ENCODE results near the gene LEFTY1.
"Not testable (repeated sequence)": the region's sequence is repeated elsewhere in the genome, so short reads cannot be mapped to it uniquely, and the experiment has no call there.

LEFTY1 gene, protein sequence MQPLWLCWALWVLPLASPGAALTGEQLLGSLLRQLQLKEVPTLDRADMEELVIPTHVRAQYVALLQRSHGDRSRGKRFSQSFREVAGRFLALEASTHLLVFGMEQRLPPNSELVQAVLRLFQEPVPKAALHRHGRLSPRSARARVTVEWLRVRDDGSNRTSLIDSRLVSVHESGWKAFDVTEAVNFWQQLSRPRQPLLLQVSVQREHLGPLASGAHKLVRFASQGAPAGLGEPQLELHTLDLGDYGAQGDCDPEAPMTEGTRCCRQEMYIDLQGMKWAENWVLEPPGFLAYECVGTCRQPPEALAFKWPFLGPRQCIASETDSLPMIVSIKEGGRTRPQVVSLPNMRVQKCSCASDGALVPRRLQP

DNA sequence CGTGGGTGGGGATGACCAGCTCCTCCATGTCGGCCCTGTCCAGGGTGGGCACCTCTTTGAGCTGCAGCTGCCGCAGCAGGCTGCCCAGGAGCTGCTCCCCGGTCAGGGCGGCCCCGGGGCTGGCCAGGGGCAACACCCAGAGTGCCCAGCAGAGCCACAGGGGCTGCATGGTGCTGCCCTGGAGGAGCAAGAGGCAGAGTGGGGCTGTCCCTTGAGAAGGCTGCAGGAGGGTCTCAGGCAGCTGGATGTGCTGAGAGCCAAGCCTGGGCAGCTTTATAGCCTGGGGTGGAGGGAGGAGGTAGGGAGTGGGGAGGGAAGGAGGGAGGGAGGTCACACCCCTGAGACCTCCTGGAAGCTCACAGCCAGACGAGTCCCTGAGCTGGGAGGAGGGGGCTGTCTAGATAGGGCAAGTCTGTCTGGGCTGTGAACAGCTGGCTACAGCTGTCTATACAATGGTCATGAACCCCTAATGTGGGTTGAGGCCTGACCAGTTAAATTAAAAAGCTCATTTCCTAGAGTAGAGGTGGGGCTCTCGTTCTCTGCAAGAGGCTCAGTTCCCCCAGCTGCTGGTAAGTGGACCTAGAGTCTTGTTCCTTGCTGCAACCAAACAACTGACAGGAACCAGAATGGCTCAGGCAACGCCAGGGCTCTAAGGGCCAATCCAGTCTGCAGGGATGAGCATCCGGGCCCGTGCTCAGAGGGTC is at the start of gene LEFTY1:
TSS of gene LEFTY1 (minus strand) at position 249 of the 704 bp plus-strand sequence. CDS start at position 169, 80 bp downstream.
- no peak within 1 kb of the TSS for H3K4me3 ChIP-seq (ENCODE audit: low read depth, low read length)
- TF ChIP-seq, protein P1, sequence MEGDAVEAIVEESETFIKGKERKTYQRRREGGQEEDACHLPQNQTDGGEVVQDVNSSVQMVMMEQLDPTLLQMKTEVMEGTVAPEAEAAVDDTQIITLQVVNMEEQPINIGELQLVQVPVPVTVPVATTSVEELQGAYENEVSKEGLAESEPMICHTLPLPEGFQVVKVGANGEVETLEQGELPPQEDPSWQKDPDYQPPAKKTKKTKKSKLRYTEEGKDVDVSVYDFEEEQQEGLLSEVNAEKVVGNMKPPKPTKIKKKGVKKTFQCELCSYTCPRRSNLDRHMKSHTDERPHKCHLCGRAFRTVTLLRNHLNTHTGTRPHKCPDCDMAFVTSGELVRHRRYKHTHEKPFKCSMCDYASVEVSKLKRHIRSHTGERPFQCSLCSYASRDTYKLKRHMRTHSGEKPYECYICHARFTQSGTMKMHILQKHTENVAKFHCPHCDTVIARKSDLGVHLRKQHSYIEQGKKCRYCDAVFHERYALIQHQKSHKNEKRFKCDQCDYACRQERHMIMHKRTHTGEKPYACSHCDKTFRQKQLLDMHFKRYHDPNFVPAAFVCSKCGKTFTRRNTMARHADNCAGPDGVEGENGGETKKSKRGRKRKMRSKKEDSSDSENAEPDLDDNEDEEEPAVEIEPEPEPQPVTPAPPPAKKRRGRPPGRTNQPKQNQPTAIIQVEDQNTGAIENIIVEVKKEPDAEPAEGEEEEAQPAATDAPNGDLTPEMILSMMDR (IDR thresholded peaks at IDR 0.05; ENCODE audit: low read depth, low read length), result no peak

DNA sequence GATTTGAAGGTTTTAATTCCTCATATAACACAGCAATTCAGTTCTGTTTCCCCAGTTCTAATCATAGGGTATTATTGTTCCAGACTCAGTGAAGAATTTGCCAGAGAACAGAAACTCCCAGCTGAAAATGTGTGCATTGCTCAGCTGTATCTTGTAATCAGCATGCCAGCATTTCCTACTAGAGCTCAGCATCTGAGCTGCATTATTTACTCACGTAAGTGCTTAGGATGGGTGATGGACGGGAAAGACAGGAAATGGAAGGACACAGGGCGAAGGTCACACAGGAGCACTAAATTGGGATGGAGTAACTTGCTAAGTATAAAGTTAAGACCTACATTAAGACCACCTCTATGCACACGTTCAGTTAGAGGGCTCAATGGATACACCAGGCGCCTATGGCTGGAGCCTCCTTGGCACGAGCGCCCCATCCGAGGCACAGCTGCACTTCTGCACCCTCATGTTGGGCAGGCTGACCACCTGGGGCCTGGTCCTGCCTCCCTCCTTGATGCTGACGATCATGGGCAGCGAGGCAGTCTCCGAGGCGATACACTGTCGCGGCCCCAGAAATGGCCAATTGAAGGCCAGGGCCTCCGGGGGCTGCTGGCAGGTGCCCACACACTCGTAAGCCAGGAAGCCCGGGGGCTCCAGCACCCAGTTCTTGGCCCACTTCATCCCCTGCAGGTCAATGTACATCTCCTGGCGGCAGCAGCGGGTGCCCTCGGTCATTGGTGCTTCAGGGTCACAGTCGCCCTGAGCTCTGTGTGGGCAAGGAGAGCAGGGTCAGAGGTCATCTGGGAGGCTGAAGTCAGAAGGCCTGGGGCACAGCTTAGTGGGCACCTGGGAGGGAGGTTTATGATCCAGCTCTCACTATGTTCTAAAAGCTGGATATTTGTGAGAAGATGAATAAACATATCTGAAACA is 48.4 kb upstream of the LEFTY1 start:
- TF ChIP-seq, protein P1 (IDR thresholded peaks at IDR 0.05; ENCODE audit: low read depth, low read length), result no peak
- no peak overlapping the region for H3K4me3 ChIP-seq (ENCODE audit: low read depth, low read length)

- no peak overlapping the region for H3K4me3 ChIP-seq (ENCODE audit: low read depth, low read length)
Measured at GRCh38 chr1:225936523-225936922, 47.6 kb upstream of the LEFTY1 start.

GRCh38 chr1:225936086-225936485 is 47.1 kb upstream of the LEFTY1 start:
- not testable (repeated sequence) for H3K4me3 ChIP-seq (ENCODE audit: low read depth, low read length)

More at GRCh38 chr1:225936523-225936922, 47.6 kb upstream of the LEFTY1 start:
- TF ChIP-seq, protein P1 (IDR thresholded peaks at IDR 0.05; ENCODE audit: low read depth, low read length), result no peak

DNA sequence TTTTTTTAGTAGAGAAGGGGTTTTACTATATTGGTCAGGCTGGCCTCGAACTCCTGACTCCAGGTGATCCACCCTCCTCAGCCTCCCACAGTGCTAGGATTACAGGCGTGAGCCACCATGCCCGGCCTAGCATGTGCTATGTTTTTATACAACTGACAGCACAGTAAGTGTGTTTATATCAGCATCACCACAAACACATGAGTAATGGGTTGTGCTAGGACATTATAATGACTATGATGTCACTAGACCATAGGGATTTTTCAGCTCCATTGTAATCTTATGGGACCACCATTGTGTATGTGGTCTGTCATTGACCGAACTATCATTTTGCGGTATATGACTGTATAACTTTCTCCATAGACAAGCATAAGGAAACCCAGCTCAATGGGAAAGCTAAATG is 45.8 kb upstream of the LEFTY1 start:
- TF ChIP-seq, protein P1 (IDR thresholded peaks at IDR 0.05; ENCODE audit: low read depth, low read length), result no peak

GRCh38 chr1:225933072-225933471 is 44.1 kb upstream of the LEFTY1 start:
- H3K4me3 ChIP-seq (ENCODE audit: low read depth, low read length), result no peak overlapping the region
- TF ChIP-seq, protein P1 (IDR thresholded peaks at IDR 0.05; ENCODE audit: low read depth, low read length), result no peak

More for the DNA sequence above, 45.8 kb upstream of the LEFTY1 start:
- H3K4me3 ChIP-seq (ENCODE audit: low read depth, low read length), result no peak overlapping the region

All from WI38 (cell line).